ENCODE data around the gene DNM3.

DNA sequence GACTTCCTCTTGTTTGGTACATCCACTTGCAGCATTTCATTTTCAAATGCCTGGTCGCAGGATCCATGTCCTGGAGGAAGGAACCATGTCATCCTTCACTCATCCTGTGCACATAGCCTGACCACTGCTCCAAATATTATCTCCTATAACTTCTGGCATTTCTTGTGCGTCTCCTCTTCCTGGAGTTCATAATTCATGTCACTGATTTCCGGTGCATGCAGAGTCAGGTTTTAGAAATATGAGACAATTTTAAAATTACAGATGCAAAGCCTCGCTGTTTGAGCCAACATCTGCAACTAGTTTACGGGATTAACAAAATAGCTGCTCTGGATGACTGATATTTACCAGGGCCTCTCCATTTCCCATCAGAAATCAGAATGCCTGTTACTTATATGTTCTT, 268.1 kb downstream of the DNM3 start:
- TF ChIP-seq CTCF (IDR thresholded peaks at IDR 0.05; ENCODE audit: low read length) (no peak), EZH2 (IDR thresholded peaks at IDR 0.05; ENCODE audit: borderline replicate concordance, low read length) (no peak)

Data from OCI-LY1 (cell line).